ENCODE measurements around the gene NLGN1. TPM values are rescaled to one million over a fixed set of nuclear protein-coding genes. Genes with fewer than 3 reads are reported as not detected.

Gene NLGN1
- total and polyA plus RNA-seq, 2 of the 13 experiments (the other 11 are each of a cell fraction or from before 2014, with no cell fraction given): not detected

- ChIA-PET POLR2A (no interaction called here), CTCF (ENCODE audit: low intra/inter-chr PET ratio, low total read pairs) (no interaction called here)
- Histone ChIP-seq H3K36me3 (replicated peaks in 1 of 2; ENCODE audit: control insufficient read depth in 1 of 2, insufficient read depth in 2 of 2, low read length in 2 of 2) (no peaks in the 10 kb centered on the region), H4K20me1 (ENCODE audit: insufficient read depth, low read length) (no peaks in the 10 kb centered on the region), H2AFZ (ENCODE audit: low read length) (no peak overlapping the region), H3K79me2 (ENCODE audit: insufficient read depth, low read length) (no peaks in the 10 kb centered on the region), H3K27ac (ENCODE audit: extremely low read length, insufficient read depth, low read length) (no peak overlapping the region), H3K9me3 (ENCODE audit: low read length) (no peaks in the 10 kb centered on the region), H3K27me3 (ENCODE audit: control insufficient read depth in 1 of 2, insufficient read depth in 2 of 2, low read length in 2 of 2) (no peaks in the 10 kb centered on the region), H3K4me2 (ENCODE audit: low read depth, low read length) (no peak overlapping the region), H3K4me1 (ENCODE audit: insufficient read depth, low read length) (no peaks in the 10 kb centered on the region), H3K9ac (ENCODE audit: insufficient read depth, low read depth, low read length) (no peak overlapping the region), H3K4me3 (replicated peaks in 1 of 3; ENCODE audit: insufficient read depth in 1 of 3, low read depth in 2 of 3, low read length in 3 of 3) (no peak overlapping the region)
- FAIRE-seq (no peak), DNase-seq (ENCODE audit: low spot score) (no peak), ATAC-seq (no peak)
- in situ Hi-C loops (cut with HindIII; ENCODE audit: extremely low pct_ligation_motif_present, low pct_unique_long_range_greater_than_20kb): no loop called here
- intact Hi-C loops (cut with micrococcal nuclease; ENCODE audit: unreplicated experiment): no loop called here
- TF ChIP-seq, protein P1, sequence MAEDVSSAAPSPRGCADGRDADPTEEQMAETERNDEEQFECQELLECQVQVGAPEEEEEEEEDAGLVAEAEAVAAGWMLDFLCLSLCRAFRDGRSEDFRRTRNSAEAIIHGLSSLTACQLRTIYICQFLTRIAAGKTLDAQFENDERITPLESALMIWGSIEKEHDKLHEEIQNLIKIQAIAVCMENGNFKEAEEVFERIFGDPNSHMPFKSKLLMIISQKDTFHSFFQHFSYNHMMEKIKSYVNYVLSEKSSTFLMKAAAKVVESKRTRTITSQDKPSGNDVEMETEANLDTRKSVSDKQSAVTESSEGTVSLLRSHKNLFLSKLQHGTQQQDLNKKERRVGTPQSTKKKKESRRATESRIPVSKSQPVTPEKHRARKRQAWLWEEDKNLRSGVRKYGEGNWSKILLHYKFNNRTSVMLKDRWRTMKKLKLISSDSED (CRISPR knock-in tag; IDR thresholded peaks at IDR 0.05): no peak
- TF ChIP-seq TMF1 (CRISPR knock-in tag; IDR thresholded peaks at IDR 0.05; ENCODE audit: low read depth): no peak
- no peak for TF ChIP-seq SSRP1 (CRISPR knock-in tag; IDR thresholded peaks at IDR 0.05)
- no peak for TF ChIP-seq ZNF501 (CRISPR knock-in tag; IDR thresholded peaks at IDR 0.05)
- TF ChIP-seq EHMT2 (IDR thresholded peaks at IDR 0.05; ENCODE audit: borderline replicate concordance, low read depth, low read length): no peak
- TF ChIP-seq NR2F1 (CRISPR knock-in tag; IDR thresholded peaks at IDR 0.05): no peak
- TF ChIP-seq RFXANK (CRISPR knock-in tag; IDR thresholded peaks at IDR 0.05): no peak
- no peak for TF ChIP-seq ZNF644 (CRISPR knock-in tag; IDR thresholded peaks at IDR 0.05; ENCODE audit: low read depth)
- TF ChIP-seq U2AF1 (optimal IDR thresholded peaks at IDR 0.05; ENCODE audit: low read depth, low read length): no peak
- no peak for TF ChIP-seq ZNF253 (CRISPR knock-in tag; IDR thresholded peaks at IDR 0.05; ENCODE audit: borderline replicate concordance)
- TF ChIP-seq DPF2 (CRISPR knock-in tag; IDR thresholded peaks at IDR 0.05; ENCODE audit: borderline replicate concordance, low read depth): no peak
- TF ChIP-seq, protein P2, sequence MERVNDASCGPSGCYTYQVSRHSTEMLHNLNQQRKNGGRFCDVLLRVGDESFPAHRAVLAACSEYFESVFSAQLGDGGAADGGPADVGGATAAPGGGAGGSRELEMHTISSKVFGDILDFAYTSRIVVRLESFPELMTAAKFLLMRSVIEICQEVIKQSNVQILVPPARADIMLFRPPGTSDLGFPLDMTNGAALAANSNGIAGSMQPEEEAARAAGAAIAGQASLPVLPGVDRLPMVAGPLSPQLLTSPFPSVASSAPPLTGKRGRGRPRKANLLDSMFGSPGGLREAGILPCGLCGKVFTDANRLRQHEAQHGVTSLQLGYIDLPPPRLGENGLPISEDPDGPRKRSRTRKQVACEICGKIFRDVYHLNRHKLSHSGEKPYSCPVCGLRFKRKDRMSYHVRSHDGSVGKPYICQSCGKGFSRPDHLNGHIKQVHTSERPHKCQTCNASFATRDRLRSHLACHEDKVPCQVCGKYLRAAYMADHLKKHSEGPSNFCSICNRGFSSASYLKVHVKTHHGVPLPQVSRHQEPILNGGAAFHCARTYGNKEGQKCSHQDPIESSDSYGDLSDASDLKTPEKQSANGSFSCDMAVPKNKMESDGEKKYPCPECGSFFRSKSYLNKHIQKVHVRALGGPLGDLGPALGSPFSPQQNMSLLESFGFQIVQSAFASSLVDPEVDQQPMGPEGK (CRISPR knock-in tag; IDR thresholded peaks at IDR 0.05): no peak
- TF ChIP-seq, protein P3, sequence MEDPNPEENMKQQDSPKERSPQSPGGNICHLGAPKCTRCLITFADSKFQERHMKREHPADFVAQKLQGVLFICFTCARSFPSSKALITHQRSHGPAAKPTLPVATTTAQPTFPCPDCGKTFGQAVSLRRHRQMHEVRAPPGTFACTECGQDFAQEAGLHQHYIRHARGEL (CRISPR knock-in tag; IDR thresholded peaks at IDR 0.05): no peak
- TF ChIP-seq ZFP37 (CRISPR knock-in tag; IDR thresholded peaks at IDR 0.05; ENCODE audit: borderline replicate concordance): no peak
- no peak for TF ChIP-seq ZEB1 (IDR thresholded peaks at IDR 0.05; ENCODE audit: insufficient replicate concordance, low read depth)
- no peak for TF ChIP-seq RORA (CRISPR knock-in tag; IDR thresholded peaks at IDR 0.05)
- no peak for TF ChIP-seq HNRNPK (IDR thresholded peaks at IDR 0.05; ENCODE audit: low read depth, low read length, poor library complexity, severe bottlenecking)
- no peak for TF ChIP-seq KLF16 (CRISPR knock-in tag; IDR thresholded peaks at IDR 0.05)
- TF ChIP-seq ZNF607 (CRISPR knock-in tag; IDR thresholded peaks at IDR 0.05; ENCODE audit: borderline replicate concordance): no peak
- TF ChIP-seq, protein P4, sequence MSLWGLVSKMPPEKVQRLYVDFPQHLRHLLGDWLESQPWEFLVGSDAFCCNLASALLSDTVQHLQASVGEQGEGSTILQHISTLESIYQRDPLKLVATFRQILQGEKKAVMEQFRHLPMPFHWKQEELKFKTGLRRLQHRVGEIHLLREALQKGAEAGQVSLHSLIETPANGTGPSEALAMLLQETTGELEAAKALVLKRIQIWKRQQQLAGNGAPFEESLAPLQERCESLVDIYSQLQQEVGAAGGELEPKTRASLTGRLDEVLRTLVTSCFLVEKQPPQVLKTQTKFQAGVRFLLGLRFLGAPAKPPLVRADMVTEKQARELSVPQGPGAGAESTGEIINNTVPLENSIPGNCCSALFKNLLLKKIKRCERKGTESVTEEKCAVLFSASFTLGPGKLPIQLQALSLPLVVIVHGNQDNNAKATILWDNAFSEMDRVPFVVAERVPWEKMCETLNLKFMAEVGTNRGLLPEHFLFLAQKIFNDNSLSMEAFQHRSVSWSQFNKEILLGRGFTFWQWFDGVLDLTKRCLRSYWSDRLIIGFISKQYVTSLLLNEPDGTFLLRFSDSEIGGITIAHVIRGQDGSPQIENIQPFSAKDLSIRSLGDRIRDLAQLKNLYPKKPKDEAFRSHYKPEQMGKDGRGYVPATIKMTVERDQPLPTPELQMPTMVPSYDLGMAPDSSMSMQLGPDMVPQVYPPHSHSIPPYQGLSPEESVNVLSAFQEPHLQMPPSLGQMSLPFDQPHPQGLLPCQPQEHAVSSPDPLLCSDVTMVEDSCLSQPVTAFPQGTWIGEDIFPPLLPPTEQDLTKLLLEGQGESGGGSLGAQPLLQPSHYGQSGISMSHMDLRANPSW (CRISPR knock-in tag; IDR thresholded peaks at IDR 0.05; ENCODE audit: borderline replicate concordance): no peak
- no TSS peak for BruUV-seq (replicated peaks)
Observed at GRCh38 chr3:173897631-173898030, 500.1 kb downstream of the NLGN1 start.
